ENCODE data around the gene NOA1.
"Not testable (repeated sequence)": the region's sequence is repeated elsewhere in the genome, so short reads cannot be mapped to it uniquely, and the experiment has no call there.

The NOA1 gene

DNA sequence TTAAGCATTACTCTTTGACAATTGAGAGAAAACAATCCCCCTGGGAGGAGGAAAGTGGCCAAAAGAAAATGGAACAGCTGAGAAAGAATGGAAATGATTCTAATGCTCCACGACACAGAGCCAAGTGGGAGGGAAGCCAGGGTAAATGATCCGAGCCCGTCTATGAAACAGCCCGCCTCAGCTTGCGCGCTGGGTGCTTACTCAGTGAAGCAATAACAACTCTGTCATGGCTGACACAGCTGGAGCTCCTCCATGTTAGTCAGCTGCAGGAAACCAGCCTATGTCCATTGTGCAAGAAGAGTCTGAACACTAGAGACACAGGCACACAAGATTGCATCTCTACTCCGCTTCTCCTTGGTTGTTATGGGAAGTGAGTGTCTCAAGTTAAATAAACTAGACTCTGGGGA is 19.3 kb downstream of the NOA1 start:
- Histone ChIP-seq H3K4me3 (ENCODE audit: extremely low read depth, insufficient read depth, low read length, poor library complexity, severe bottlenecking) (no peak overlapping the region), H3K9me3 (ENCODE audit: control insufficient read depth, low read length) (no peaks in the 10 kb centered on the region), H3K4me1 (ENCODE audit: control insufficient read depth, insufficient read depth, low read length, poor library complexity, severe bottlenecking) (no peaks in the 10 kb centered on the region), H3K36me3 (ENCODE audit: control insufficient read depth, insufficient read depth, low read length) (peaks cover 21% of the 10 kb centered on the region), H3K27ac (ENCODE audit: low read depth, low read length, severe bottlenecking) (no peak overlapping the region)
- WGBS, 2 experiments (ENCODE audit: insufficient coverage in 2 of 2), result 82 to 88% methylated on average over 6 of the region's 7 CpGs

DNA sequence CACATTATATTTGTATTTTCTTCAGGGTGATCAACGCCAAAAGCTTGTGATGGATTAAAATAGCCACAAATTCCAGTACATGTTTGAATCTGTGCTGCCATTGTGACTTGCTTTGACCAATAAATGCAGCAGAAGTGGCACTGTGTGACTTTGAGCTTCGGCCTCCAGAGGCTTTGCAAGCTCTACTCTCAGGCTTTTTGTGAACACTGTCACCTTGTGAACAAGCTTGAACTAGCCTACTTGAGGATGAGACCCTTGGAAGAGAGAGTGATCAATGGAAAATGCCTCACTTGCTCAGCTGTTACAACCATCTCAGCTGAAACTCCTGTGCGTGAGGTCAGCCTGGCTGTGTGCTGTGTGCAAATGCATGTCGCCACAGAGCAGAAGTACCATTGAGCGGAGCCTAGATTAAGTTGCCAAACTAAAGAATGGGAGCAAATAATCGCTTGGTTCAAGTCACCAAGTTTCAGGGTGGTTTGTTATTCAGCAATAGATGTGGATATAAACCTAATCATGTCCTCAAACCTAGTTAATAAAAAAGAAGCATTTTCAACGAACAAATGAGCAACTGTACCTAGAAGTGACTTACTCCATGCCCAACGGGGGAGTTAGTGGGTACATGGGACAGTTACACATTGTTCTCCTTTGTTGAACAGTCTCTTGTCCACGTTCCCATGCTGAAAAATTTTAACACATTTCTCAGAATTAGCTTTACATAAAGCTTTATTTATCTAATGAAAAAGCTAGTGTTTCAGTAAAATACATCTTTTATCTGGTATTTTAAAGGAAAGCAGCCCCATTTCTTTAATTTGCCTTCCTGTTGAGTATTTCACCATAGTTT is 23.5 kb downstream of the NOA1 start:
- Histone ChIP-seq H3K27ac (ENCODE audit: low read depth, low read length, severe bottlenecking) (no peak overlapping the region), H3K4me3 (ENCODE audit: extremely low read depth, insufficient read depth, low read length, poor library complexity, severe bottlenecking) (no peak overlapping the region), H3K36me3 (ENCODE audit: control insufficient read depth, insufficient read depth, low read length) (no peaks in the 10 kb centered on the region), H3K9me3 (ENCODE audit: control insufficient read depth, low read length) (no peaks in the 10 kb centered on the region), H3K4me1 (ENCODE audit: control insufficient read depth, insufficient read depth, low read length, poor library complexity, severe bottlenecking) (no peaks in the 10 kb centered on the region)
- 96 to 98% methylated on average over 5 to 6 of the region's 9 CpGs for WGBS, 2 experiments (ENCODE audit: insufficient coverage in 2 of 2)

DNA sequence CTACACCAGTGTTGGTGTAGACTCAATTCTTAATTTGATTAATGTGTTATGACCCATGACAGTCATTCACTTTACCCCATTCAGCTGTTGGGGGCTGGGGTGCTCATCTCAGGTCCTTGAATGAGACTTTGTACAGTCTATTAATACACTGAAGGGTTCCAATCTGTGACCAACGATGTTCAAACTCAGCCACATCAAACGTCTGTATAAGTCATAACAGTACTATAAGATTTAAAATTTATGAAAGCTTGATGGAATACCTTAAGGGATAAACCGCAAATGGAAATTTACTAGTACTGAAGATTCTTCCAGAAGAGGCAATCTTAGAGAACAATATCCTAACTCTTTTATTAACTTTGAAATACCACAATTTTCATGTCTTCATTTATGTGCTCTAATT is 36.0 kb downstream of the NOA1 start:
- WGBS, 2 experiments (ENCODE audit: insufficient coverage in 2 of 2), result 100% methylated on average over 1 of the region's 3 CpGs; no CpG with 5 or more reads in 1 of the 2 experiments

DNA sequence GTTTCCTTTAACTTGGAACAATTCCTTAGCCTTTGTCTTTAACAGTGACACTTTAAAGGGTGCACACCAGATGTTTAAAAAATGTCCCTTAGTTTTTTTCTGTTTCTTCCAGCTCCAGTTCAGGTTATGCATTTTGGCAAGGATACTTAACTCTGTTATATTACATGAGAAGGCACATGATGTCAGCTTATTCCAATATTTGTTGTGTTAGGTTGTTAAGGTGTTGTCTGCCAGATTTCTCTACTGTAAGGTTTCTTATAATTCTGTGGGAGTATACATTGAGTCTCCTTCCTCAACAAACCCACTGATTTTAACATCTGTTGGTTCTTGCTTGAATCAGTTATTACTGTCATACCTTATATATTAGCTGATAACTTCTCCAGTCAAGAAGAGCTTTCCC is 36.4 kb downstream of the NOA1 start:
- Histone ChIP-seq H3K4me3 (ENCODE audit: extremely low read depth, insufficient read depth, low read length, poor library complexity, severe bottlenecking) (no peak overlapping the region), H3K9me3 (ENCODE audit: control insufficient read depth, low read length) (no peaks in the 10 kb centered on the region), H3K27ac (ENCODE audit: low read depth, low read length, severe bottlenecking) (no peak overlapping the region), H3K36me3 (ENCODE audit: control insufficient read depth, insufficient read depth, low read length) (peaks cover 45% of the 10 kb centered on the region), H3K4me1 (ENCODE audit: control insufficient read depth, insufficient read depth, low read length, poor library complexity, severe bottlenecking) (no peaks in the 10 kb centered on the region)

More for the DNA sequence above, 36.0 kb downstream of the NOA1 start:
- Histone ChIP-seq H3K4me3 (ENCODE audit: extremely low read depth, insufficient read depth, low read length, poor library complexity, severe bottlenecking) (no peak overlapping the region), H3K9me3 (ENCODE audit: control insufficient read depth, low read length) (no peaks in the 10 kb centered on the region), H3K27ac (ENCODE audit: low read depth, low read length, severe bottlenecking) (no peak overlapping the region), H3K4me1 (ENCODE audit: control insufficient read depth, insufficient read depth, low read length, poor library complexity, severe bottlenecking) (no peaks in the 10 kb centered on the region), H3K36me3 (ENCODE audit: control insufficient read depth, insufficient read depth, low read length) (peaks cover 41% of the 10 kb centered on the region)

DNA sequence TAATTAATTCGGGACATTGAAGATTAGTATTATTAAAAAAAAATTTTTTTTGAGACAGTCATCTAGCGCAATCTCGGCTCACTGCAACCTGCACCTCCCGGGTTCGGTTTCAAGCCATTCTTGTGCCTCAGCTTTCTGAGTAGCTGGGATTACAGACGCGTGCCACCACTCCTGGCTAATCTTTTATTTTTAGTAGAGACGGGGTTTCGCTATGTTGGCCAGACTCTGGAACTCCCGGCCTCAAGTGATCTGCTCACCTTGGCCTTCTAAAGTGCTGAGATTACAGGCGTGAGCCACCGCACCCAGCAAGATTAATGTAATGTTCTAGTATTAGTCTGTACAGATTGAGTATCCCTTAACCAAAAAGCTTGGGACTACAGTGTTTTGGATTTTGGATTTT is 37.0 kb downstream of the NOA1 start:
- WGBS, 2 experiments (ENCODE audit: insufficient coverage in 2 of 2), result 92 to 93% methylated on average over 6 to 11 of the region's 12 CpGs
- Histone ChIP-seq H3K27ac (ENCODE audit: low read depth, low read length, severe bottlenecking) (no peak overlapping the region), H3K9me3 (ENCODE audit: control insufficient read depth, low read length) (no peaks in the 10 kb centered on the region), H3K36me3 (ENCODE audit: control insufficient read depth, insufficient read depth, low read length) (peaks cover 46% of the 10 kb centered on the region), H3K4me1 (ENCODE audit: control insufficient read depth, insufficient read depth, low read length, poor library complexity, severe bottlenecking) (no peaks in the 10 kb centered on the region), H3K4me3 (ENCODE audit: extremely low read depth, insufficient read depth, low read length, poor library complexity, severe bottlenecking) (no peak overlapping the region)

DNA sequence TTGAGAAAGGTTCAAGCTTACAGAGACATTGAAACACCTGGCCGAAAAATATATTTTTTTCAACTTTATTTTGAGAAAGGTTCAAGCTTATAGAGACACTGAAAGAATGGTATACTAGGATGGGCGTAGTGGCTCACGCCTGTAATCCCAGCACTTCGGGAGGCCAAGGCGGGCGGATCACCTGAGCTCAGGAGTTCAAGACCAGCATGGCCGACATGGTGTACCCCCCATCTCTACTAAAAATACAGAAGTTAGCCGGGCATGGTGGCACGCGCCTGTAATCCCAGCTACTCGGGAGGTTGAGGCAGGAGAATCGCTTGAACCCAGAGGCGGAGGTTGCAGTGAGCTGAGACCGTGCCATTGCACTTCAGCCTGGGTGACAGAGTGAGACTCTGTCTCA is 37.6 kb downstream of the NOA1 start:
- not testable (repeated sequence) for H3K27ac ChIP-seq (ENCODE audit: low read depth, low read length, severe bottlenecking); H3K9me3 ChIP-seq (ENCODE audit: control insufficient read depth, low read length); H3K4me1 ChIP-seq (ENCODE audit: control insufficient read depth, insufficient read depth, low read length, poor library complexity, severe bottlenecking); H3K4me3 ChIP-seq (ENCODE audit: extremely low read depth, insufficient read depth, low read length, poor library complexity, severe bottlenecking)
- H3K36me3 ChIP-seq (ENCODE audit: control insufficient read depth, insufficient read depth, low read length), result peaks cover 46% of the 10 kb centered on the region
- 94 to 100% methylated on average over 5 to 10 of the region's 14 CpGs for WGBS, 2 experiments (ENCODE audit: insufficient coverage in 2 of 2)

DNA sequence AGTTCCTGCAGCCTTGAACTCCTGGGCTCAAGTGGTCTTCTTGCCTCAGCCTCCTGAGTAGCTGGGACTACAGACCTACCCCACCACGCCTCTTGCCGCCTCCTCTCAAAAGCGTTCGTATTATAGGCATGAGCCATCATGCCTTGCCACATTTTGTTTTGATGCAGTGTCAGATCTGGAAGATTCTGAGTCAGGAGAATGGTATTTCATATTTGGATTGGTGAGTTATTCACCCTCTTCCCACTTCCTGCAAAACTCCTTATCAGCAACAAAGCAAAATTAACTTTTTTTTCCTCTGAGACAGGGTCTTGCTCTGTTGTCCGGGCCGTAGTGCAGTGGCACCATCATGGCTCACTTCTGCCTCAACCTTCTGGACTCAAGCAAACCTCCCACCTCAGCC is 40.1 kb downstream of the NOA1 start:
- H3K9me3 ChIP-seq (ENCODE audit: control insufficient read depth, low read length), result no peaks in the 10 kb centered on the region
- no peaks in the 10 kb centered on the region for H3K4me1 ChIP-seq (ENCODE audit: control insufficient read depth, insufficient read depth, low read length, poor library complexity, severe bottlenecking)
- 93 to 99% methylated on average over 6 of the region's 6 CpGs for WGBS, 2 experiments (ENCODE audit: insufficient coverage in 2 of 2)
- no peak overlapping the region for H3K27ac ChIP-seq (ENCODE audit: low read depth, low read length, severe bottlenecking)
- peaks cover 55% of the 10 kb centered on the region for H3K36me3 ChIP-seq (ENCODE audit: control insufficient read depth, insufficient read depth, low read length)
- no peak overlapping the region for H3K4me3 ChIP-seq (ENCODE audit: extremely low read depth, insufficient read depth, low read length, poor library complexity, severe bottlenecking)

DNA sequence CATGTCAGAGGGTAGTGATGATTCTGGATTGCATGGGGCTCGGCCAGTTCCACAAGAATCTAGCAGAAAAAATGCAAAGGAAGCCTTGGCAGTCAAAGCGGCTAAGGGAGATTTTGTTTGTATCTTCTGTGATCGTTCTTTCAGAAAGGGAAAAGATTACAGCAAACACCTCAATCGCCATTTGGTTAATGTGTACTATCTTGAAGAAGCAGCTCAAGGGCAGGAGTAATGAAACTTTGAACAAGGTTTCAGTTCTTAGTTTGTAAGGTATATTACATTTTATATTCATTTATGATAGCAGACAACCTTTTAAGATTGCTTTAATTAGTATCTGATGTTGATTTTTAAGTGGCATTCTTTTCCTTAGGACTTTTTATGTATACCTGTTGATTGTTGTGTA is 45.5 kb downstream of the NOA1 start:
- no peaks in the 10 kb centered on the region for H3K9me3 ChIP-seq (ENCODE audit: control insufficient read depth, low read length)
- no peak overlapping the region for H3K4me3 ChIP-seq (ENCODE audit: extremely low read depth, insufficient read depth, low read length, poor library complexity, severe bottlenecking)
- WGBS, 2 experiments (ENCODE audit: insufficient coverage in 2 of 2), result 83 to 86% methylated on average over 3 to 4 of the region's 4 CpGs
- H3K36me3 ChIP-seq (ENCODE audit: control insufficient read depth, insufficient read depth, low read length), result peaks cover 70% of the 10 kb centered on the region
- H3K27ac ChIP-seq (ENCODE audit: low read depth, low read length, severe bottlenecking), result no peak overlapping the region
- H3K4me1 ChIP-seq (ENCODE audit: control insufficient read depth, insufficient read depth, low read length, poor library complexity, severe bottlenecking), result no peaks in the 10 kb centered on the region

DNA sequence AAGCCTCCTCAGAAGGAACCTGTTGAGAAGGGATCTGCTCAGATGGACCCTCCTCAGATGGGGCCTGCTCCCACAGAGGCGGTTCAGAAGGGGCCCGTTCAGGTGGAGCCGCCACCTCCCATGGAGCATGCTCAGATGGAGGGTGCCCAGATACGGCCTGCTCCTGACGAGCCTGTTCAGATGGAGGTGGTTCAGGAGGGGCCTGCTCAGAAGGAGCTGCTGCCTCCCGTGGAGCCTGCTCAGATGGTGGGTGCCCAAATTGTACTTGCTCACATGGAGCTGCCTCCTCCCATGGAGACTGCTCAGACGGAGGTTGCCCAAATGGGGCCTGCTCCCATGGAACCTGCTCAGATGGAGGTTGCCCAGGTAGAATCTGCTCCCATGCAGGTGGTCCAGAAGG is 46.8 kb downstream of the NOA1 start:
- Histone ChIP-seq H3K4me1 (ENCODE audit: control insufficient read depth, insufficient read depth, low read length, poor library complexity, severe bottlenecking) (no peaks in the 10 kb centered on the region), H3K4me3 (ENCODE audit: extremely low read depth, insufficient read depth, low read length, poor library complexity, severe bottlenecking) (no peak overlapping the region), H3K9me3 (ENCODE audit: control insufficient read depth, low read length) (no peaks in the 10 kb centered on the region), H3K27ac (ENCODE audit: low read depth, low read length, severe bottlenecking) (no peak overlapping the region), H3K36me3 (ENCODE audit: control insufficient read depth, insufficient read depth, low read length) (peaks cover 73% of the 10 kb centered on the region)
- 95 to 97% methylated on average over 7 of the region's 7 CpGs for WGBS, 2 experiments (ENCODE audit: insufficient coverage in 2 of 2)

DNA sequence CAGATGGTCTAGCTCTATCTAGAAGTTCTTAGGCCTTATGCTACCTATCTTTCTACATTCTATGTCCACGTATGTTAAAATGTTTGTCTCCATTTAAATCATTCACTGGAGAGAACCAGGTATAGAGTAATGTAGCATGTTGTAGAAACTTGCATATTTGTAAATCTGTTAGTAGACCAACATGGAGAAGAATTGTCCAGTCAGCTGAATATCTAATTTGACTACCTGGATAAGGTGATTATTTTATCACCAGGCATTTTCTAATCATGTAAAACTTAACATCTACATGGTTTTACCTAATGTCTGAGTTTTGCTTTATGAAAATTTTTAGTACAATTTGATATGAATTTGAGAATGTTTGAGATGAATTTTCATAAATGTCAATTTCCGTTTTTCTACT is 50.2 kb downstream of the NOA1 start:
- Histone ChIP-seq H3K36me3 (ENCODE audit: control insufficient read depth, insufficient read depth, low read length) (peaks cover 98% of the 10 kb centered on the region), H3K9me3 (ENCODE audit: control insufficient read depth, low read length) (no peaks in the 10 kb centered on the region), H3K27ac (ENCODE audit: low read depth, low read length, severe bottlenecking) (no peak overlapping the region), H3K4me3 (ENCODE audit: extremely low read depth, insufficient read depth, low read length, poor library complexity, severe bottlenecking) (no peak overlapping the region), H3K4me1 (ENCODE audit: control insufficient read depth, insufficient read depth, low read length, poor library complexity, severe bottlenecking) (no peaks in the 10 kb centered on the region)
- WGBS, 2 experiments (ENCODE audit: insufficient coverage in 2 of 2), result 100% methylated on average over 1 of the region's 2 CpGs; no CpG with 5 or more reads in 1 of the 2 experiments

DNA sequence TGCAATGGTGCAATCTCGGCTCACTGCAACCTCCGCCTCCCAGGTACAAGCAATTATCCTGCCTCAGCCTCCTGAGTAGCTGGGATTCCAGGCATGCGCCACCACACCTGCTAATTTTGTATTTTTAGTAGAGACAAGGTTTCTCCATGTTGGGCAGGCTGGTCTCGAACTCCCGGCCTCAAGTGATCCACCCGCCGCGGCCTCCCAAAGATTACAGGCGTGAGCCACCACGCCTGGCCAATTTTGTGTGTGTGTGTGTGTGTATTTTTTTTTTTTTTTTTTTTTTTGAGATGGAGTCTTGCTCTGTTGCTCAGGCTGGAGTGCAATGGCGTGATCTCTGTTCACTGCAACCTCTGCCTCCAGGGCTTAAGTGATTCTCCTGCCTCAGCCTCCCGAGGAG is 62.4 kb downstream of the NOA1 start:
- peaks cover 23% of the 10 kb centered on the region for H3K4me1 ChIP-seq (ENCODE audit: control insufficient read depth, insufficient read depth, low read length, poor library complexity, severe bottlenecking)
- not testable (repeated sequence) for H3K27ac ChIP-seq (ENCODE audit: low read depth, low read length, severe bottlenecking); H3K4me3 ChIP-seq (ENCODE audit: extremely low read depth, insufficient read depth, low read length, poor library complexity, severe bottlenecking); H3K9me3 ChIP-seq (ENCODE audit: control insufficient read depth, low read length)
- H3K36me3 ChIP-seq (ENCODE audit: control insufficient read depth, insufficient read depth, low read length), result peaks cover 88% of the 10 kb centered on the region
- 90 to 95% methylated on average over 5 to 9 of the region's 12 CpGs for WGBS, 2 experiments (ENCODE audit: insufficient coverage in 2 of 2)
